Muscle of back (tissue), 11 donors: ENCODE data around the gene DLG2. TPM values are rescaled to one million over a fixed set of nuclear protein-coding genes. Genes with fewer than 3 reads are reported as not detected.
"Not testable (repeated sequence)": the region's sequence is repeated elsewhere in the genome, so short reads cannot be mapped to it uniquely, and the experiment has no call there.

ENCODE experiments used
- DNase-seq, 3 donors: peaks; one replicate each; pipeline versions ENCODE4 v3.0.0 to v3.0.0-alpha.2; 2013
- polyA plus RNA-seq, 10 donors: library from polyadenylated mRNA; unstranded; fragments of 120-200 nt; gene quantifications; one replicate each; pipeline ENCODE4 v1.2.1, GENCODE V29; 2013; ENCODE audit not compliant: insufficient read length in 10 of 10

The DLG2 gene
- polyA plus RNA-seq, 10 donors = 7.0 to 15.2 (median 10.4) TPM

- DNase-seq = no peak
Measured at GRCh38 chr11:85346484-85346883, 280.7 kb downstream of the DLG2 start.

DNA sequence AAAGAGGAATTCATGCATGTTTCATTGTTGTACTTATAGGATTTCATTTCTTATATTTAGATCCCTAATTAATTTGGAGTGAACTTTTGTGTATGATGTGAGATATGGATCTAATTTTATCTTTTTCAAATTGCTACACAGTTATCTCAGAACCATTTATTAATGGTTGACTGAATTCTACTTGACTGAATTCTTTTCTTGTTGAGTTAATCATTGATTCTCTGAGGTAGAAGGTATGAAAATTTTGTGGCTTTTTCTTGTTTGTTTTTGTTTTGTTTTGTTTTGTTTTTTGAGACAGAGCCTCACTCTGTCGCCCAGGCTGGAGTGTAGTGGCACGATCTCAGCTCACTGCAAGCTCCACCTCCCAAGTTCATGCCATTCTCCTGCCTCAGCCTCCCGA, 286.3 kb downstream of the DLG2 start:
- not testable (repeated sequence) for DNase-seq

GRCh38 chr11:85318573-85318972, 308.6 kb downstream of the DLG2 start:
- DNase-seq = no peak

DNA sequence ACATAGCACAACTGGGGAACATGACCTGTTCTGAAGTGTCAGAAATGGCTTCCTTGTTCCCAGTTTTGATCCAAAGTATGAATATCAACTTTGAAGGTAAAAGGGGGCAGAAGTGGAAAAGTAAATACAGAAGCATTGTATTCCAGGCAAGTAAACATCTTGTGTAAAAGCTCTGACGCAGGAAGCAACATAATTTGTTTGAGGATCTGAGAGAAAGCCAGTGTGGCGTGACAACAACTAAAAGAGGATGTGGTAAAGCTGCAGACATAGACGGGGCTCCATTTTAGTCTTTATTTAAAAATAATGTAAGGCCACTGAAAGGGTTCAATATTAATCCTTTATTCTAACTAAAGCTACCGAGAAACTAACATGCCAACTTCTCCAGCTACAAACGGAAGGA, 310.2 kb downstream of the DLG2 start:
- peak in 2 of 3 donors; percentile 7 to 14 for DNase-seq

DNA sequence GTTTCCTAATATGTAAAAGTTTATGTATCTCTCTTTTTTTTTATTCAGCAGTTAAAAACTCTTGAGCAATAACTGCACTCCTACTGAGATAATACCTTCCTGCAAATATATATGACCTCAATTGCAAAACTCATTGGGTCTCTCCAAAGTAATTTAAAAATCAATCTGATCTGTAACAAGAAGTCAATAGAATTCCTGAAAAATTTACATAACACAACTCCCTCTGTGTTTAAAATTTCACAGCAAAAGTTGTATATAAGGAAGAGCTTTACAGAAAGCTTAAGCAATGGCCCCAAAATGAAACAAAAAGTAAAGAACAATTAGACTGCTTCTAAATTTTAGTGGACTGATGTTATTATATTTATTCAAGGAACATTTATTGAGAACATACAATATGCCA, 313.4 kb downstream of the DLG2 start:
- no peak for DNase-seq

DNA sequence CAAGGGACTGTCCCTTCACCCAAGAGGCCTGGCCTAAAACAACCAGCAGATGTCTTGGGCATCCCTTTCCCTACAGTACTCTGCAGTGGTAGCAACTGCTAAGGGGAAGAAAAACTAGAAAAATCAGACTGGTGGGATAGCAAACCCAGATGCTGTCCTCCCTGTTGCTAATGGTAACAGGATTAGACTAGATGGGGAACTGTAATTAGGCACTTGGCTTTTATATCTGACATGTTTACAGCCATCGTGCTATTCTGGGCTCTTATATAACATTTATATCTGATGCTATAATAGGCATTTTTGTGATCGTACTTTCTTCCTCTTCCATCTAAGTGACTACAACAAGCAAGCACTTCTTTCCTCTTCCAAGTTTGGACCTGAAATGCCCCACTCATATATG, 316.7 kb downstream of the DLG2 start:
- DNase-seq = no peak

DNA sequence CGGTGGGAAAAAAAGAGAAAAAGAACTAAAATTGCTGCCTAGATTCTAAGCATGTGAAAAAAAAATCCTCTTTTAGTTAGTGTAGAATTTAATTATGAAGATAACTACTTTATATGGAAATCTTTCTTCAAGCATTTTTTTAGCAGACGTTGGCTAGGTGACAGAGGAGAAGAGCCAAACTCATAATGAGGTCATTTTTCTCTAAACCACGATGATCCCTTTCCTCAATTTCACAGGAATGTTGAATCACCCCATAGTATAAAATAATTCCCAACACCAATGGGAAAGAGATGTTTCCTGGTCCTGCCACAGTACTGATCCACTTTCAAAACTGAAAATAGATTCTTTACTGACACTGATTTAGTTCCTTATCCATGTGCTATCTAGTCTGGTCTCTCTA, 319.8 kb downstream of the DLG2 start:
- peak; percentile 24 to 47 (median 25) for DNase-seq

DNA sequence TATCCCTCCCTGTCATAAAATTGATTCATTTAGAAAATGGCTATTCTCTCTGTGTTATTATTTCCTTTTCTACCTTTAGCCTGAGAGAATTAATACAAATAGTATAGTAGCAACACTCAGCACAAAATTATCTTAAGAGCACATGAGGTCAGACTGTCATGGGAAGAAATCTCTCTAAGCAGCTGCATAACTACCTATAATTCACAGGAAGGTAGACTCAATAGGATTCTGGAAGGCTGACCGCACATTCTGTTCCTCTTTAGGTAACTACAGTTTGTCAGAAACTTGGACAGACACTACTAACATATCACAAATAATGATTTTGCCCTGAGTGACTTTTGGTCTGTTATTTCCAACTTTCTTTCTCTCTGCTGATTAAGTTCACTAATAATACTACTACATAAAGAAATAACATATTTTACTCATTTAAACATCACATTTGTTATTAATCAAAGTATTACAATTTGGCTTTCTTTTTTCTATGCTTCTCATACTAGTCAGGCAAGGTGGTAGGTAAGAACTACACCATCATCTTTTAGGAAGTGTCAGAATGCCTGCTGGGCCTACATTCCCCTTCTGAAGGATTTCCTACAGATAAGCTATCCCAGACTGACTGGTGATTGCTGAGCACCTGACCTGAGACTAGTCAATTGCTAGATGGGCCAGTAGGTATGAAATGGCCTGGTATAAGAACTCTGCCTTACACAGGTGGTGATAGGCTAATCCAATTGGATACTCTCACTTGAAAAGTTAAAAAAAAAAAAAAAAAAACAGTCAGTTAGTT, 325.1 kb downstream of the DLG2 start:
- no peak for DNase-seq

DNA sequence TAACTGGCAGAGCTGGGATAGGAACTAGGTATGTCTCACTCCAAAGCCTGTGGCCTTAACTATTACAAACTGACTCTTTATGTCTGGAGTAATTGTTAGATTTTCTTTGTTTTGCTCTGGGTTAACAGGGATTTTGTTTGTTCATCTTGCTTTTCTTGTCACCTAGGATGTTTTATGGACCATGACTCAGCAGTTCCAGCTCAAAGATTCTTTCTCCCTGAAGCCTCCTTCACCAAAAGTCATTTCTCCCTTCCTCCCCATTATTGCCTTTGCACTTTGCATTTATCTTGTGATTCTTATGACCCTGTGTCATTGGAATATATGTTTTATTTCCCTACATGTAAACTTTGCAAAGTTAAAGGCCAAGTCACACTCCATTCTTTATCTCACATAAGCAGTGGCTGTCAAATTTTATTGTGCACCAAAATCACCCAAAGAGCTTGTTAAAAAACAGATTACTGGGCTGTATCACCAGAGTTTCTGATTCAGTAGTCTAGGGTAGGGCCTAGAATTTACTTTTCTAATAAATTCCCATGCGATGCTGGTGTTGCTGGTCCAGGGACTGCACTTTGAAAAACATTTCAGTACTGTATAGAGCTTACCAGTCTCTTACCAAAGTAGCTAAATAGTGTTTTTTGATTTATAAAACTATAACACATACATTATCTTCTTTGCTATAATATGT, 327.7 kb downstream of the DLG2 start:
- no peak for DNase-seq

- peak; percentile 29 to 78 (median 52) for DNase-seq
Measured at GRCh38 chr11:85295694-85296271, 331.4 kb downstream of the DLG2 start.

DNA sequence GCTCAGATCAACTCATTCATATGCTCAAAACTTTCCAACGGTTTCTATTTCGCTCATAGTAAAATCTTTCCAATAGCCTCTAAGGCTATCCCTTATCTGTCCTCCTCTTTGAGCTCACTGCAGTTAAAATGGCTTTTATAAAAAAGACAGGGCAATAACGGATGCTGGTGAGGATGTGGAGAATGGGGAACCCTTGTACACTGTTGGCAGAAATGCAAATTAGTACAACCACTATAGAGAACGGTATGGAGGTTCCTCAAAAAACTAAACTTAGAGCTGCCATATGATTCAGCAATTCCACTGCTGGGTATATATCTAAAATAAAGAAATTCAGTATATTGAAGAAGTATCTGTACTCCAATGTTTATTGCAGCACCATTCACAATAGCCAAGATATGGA, 345.6 kb downstream of the DLG2 start:
- DNase-seq = no peak

DNA sequence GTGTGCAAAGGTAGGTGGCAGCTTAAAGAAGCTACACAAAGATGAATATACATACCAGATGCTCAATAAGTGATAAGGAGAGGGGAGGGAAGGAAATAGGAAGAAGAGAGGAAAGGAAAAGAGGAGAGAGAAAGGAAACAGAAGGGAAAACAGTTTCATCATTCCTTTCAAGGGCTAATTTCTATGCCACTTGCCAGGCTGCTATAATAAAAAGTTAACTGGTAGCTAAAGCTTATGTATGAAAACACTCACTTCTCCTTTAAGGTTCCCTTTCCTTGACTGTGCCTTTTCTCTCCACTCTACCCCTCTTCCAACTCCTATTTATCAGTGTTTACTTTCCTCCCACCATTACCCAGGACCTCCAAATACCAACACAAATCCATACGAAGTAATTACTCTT, 347.9 kb downstream of the DLG2 start:
- DNase-seq = no peak

- DNase-seq = no peak
Measured at GRCh38 chr11:85277693-85278092, 349.5 kb downstream of the DLG2 start.

GRCh38 chr11:85276332-85276731, 350.8 kb downstream of the DLG2 start:
- no peak for DNase-seq

GRCh38 chr11:85270315-85270714, 356.8 kb downstream of the DLG2 start:
- DNase-seq = not testable (repeated sequence)

DNA sequence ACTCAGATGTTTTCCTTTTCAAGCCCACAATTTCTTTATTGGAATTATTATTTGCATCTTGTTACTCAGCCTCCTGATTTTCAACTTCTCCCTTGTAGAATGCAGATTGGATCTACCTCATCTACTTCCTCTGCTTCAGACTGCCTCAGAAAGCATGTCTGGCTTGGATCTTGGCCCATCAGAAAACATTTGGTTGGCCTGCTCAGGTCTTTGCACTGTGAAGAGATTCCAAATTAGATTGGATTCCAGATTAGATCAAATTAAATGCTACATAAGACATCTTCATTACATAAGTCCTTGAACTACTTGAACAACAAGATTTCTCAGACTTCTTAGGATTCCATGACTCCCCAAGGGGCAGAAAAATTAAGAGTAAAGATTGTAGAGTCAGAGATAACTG, 358.0 kb downstream of the DLG2 start:
- no peak for DNase-seq

DNA sequence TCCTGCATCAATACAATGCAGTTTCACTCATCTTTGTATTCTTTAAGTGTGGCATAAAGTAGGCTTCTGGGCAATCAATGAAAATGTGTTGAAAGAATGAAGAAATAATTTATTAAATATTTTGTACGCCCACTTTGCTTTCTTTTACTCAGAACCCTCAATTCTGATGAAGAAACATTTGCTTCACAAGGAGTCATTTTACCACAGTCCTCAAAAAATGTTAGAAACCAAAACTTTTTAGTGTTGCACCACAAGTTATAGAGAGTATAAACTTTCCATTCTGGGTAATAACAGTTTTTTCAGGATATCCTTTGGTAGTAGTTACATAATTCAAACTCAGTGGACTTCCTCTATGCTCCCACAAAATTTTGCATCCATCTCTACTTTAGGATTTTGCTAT, 360.5 kb downstream of the DLG2 start:
- DNase-seq = no peak

- DNase-seq = no peak
Measured at GRCh38 chr11:85263328-85263727, 363.8 kb downstream of the DLG2 start.

- DNase-seq = no peak
Measured at GRCh38 chr11:85257837-85258236, 369.3 kb downstream of the DLG2 start.

- no peak for DNase-seq
Measured at GRCh38 chr11:85256433-85256832, 370.7 kb downstream of the DLG2 start.

DNA sequence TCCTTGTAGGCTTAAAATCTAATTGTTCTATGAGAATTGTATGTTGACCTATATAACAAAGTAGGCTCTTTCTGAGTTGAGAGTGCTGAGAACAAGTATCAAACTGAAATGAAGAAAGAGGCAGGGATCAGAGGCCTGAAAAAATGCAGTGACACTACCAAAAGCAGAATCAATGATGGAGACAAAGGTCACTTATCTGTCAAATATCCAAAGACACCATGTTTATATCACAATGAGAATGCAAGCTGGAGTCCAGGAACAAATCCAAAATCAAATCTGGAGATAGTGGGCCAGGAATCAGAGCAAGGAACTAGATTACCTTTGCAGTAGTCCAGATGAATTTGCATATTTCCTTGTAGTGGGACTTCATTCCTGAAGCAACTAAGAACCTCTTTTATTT, 377.7 kb downstream of the DLG2 start:
- no peak for DNase-seq

- no peak for DNase-seq
Measured at GRCh38 chr11:85247797-85248196, 379.3 kb downstream of the DLG2 start.

- DNase-seq = no peak
Measured at GRCh38 chr11:85238906-85239305, 388.2 kb downstream of the DLG2 start.
